ENCODE results near the gene CA14. TPM values are rescaled to one million over a fixed set of nuclear protein-coding genes. Genes with fewer than 3 reads are reported as not detected.

The CA14 gene
- total RNA-seq, 1 experiment from 2014 or later = not detected

DNA sequence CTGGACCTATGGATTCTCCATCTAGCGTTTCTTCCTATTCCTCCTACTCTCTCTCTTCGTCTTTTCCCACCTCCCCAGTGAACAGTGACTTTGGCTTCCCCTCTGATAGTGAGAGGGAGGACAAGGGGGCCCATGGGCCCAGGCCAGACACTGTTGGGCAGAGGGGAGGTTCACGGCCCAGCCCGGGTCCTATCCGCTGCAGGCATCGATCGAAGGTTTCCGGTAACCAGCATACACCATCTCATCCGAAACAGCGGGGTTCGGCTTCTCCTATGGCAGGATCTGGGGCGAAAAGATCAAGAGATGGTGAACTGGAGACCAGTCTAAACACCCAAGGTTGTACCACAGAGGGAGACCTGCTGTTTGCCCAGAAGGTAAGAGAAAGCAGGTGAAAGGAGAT, 25.7 kb downstream of the CA14 start:
- in situ Hi-C loops (cut with HindIII; ENCODE audit: low pct_unique_long_range_greater_than_20kb, low sequenced_read_pairs) = no loop called here
- Histone ChIP-seq H3K27me3 (ENCODE audit: control insufficient read depth, insufficient read depth, low read length) (no peaks in the 10 kb centered on the region), H3K9me3 (ENCODE audit: control insufficient read depth, insufficient read depth, low read depth, low read length) (no peaks in the 10 kb centered on the region), H3K4me1 (ENCODE audit: control insufficient read depth, insufficient read depth, low read length) (0 out of 2 replicates have a peak, but pooled peaks cover 4% of the 10 kb centered on the region), H3K36me3 (ENCODE audit: control insufficient read depth, insufficient read depth, low read length) (no peaks in the 10 kb centered on the region), H3K4me3 (ENCODE audit: low read depth in 2 of 2, low read length in 2 of 2) (peak overlapping the region; percentile 45 to 72; a peak in 3 of 4 replicates), H3K27ac (ENCODE audit: low read length) (no peak overlapping the region)
- no TSS peak for BruUV-seq (replicated peaks)
- ChIA-PET CTCF (interaction anchor here (0.6 kb wide), 1 partner anchor 248 kb away, joined by 3 read pairs; no protein-coding TSS in a partner anchor), POLR2A (no interaction called here)
- ATAC-seq (no peak), DNase-seq (ENCODE audit: low read depth, low spot score) (no peak)
- intact Hi-C loops (cut with micrococcal nuclease; ENCODE audit: unreplicated experiment) = no loop called here
- TF ChIP-seq, protein P1, sequence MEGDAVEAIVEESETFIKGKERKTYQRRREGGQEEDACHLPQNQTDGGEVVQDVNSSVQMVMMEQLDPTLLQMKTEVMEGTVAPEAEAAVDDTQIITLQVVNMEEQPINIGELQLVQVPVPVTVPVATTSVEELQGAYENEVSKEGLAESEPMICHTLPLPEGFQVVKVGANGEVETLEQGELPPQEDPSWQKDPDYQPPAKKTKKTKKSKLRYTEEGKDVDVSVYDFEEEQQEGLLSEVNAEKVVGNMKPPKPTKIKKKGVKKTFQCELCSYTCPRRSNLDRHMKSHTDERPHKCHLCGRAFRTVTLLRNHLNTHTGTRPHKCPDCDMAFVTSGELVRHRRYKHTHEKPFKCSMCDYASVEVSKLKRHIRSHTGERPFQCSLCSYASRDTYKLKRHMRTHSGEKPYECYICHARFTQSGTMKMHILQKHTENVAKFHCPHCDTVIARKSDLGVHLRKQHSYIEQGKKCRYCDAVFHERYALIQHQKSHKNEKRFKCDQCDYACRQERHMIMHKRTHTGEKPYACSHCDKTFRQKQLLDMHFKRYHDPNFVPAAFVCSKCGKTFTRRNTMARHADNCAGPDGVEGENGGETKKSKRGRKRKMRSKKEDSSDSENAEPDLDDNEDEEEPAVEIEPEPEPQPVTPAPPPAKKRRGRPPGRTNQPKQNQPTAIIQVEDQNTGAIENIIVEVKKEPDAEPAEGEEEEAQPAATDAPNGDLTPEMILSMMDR (IDR thresholded peaks at IDR 0.05) = no peak
- TF ChIP-seq, protein P2, sequence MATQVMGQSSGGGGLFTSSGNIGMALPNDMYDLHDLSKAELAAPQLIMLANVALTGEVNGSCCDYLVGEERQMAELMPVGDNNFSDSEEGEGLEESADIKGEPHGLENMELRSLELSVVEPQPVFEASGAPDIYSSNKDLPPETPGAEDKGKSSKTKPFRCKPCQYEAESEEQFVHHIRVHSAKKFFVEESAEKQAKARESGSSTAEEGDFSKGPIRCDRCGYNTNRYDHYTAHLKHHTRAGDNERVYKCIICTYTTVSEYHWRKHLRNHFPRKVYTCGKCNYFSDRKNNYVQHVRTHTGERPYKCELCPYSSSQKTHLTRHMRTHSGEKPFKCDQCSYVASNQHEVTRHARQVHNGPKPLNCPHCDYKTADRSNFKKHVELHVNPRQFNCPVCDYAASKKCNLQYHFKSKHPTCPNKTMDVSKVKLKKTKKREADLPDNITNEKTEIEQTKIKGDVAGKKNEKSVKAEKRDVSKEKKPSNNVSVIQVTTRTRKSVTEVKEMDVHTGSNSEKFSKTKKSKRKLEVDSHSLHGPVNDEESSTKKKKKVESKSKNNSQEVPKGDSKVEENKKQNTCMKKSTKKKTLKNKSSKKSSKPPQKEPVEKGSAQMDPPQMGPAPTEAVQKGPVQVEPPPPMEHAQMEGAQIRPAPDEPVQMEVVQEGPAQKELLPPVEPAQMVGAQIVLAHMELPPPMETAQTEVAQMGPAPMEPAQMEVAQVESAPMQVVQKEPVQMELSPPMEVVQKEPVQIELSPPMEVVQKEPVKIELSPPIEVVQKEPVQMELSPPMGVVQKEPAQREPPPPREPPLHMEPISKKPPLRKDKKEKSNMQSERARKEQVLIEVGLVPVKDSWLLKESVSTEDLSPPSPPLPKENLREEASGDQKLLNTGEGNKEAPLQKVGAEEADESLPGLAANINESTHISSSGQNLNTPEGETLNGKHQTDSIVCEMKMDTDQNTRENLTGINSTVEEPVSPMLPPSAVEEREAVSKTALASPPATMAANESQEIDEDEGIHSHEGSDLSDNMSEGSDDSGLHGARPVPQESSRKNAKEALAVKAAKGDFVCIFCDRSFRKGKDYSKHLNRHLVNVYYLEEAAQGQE (IDR thresholded peaks at IDR 0.05; ENCODE audit: insufficient read depth in 1 of 2, low read depth in 2 of 2, low read length in 1 of 2) = no peak
- TF ChIP-seq TCF7L2 (IDR thresholded peaks at IDR 0.05; ENCODE audit: low read depth, low read length) (no peak), SIN3A (IDR thresholded peaks at IDR 0.05; ENCODE audit: borderline replicate concordance, insufficient read depth, low read depth, low read length) (no peak), POLR2AphosphoS5 (IDR thresholded peaks at IDR 0.05; ENCODE audit: low read depth, low read length) (no peak)

DNA sequence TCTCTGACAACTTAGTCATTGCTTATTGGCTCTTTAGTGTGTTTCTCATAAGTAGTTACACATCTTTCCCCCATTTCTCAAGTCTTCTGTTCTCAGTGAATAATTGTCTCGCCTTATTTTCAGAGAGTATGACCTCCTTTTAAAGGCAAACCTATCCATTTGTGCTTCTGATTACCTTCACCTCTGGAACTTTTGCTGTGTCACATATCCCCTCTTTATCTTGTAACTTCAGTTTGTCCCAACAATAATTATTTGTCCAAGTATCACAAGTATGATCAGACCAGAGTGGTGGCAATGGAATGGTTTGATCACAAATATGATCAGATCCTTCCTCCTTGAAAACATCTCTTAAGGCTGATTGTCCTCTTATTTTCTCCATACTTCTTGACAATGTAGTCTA, 30.8 kb downstream of the CA14 start:
- in situ Hi-C loops (cut with HindIII; ENCODE audit: low pct_unique_long_range_greater_than_20kb, low sequenced_read_pairs) = no loop called here
- DNase-seq (ENCODE audit: low read depth, low spot score) (no peak), ATAC-seq (no peak)
- H3K4me1 ChIP-seq (ENCODE audit: control insufficient read depth, insufficient read depth, low read length) = 0 out of 2 replicates have a peak, but pooled peaks cover 4% of the 10 kb centered on the region
- POLR2A ChIA-PET = no interaction called here
- intact Hi-C loops (cut with micrococcal nuclease; ENCODE audit: unreplicated experiment) = no loop called here
- H3K4me3 ChIP-seq (ENCODE audit: low read depth in 2 of 2, low read length in 2 of 2) = no peak overlapping the region
- no peak overlapping the region for H3K27ac ChIP-seq (ENCODE audit: low read length)
- H3K27me3 ChIP-seq (ENCODE audit: control insufficient read depth, insufficient read depth, low read length) = no peaks in the 10 kb centered on the region
- H3K36me3 ChIP-seq (ENCODE audit: control insufficient read depth, insufficient read depth, low read length) = no peaks in the 10 kb centered on the region
- TF ChIP-seq SIN3A (IDR thresholded peaks at IDR 0.05; ENCODE audit: borderline replicate concordance, insufficient read depth, low read depth, low read length) (no peak), POLR2AphosphoS5 (IDR thresholded peaks at IDR 0.05; ENCODE audit: low read depth, low read length) (no peak), TCF7L2 (IDR thresholded peaks at IDR 0.05; ENCODE audit: low read depth, low read length) (no peak)
- TF ChIP-seq, protein P1 (IDR thresholded peaks at IDR 0.05) = no peak
- TF ChIP-seq, protein P2 (IDR thresholded peaks at IDR 0.05; ENCODE audit: insufficient read depth in 1 of 2, low read depth in 2 of 2, low read length in 1 of 2) = no peak
- CTCF ChIA-PET = no interaction called here
- no peaks in the 10 kb centered on the region for H3K9me3 ChIP-seq (ENCODE audit: control insufficient read depth, insufficient read depth, low read depth, low read length)
- BruUV-seq (replicated peaks) = no TSS peak

Data from Panc1 (cell line).